ENCODE results near the gene MRPS27.
A peak's percentile ranks its signal among the peaks of the same experiment; 100 is the strongest.
"Not testable (repeated sequence)": the region's sequence is repeated elsewhere in the genome, so short reads cannot be mapped to it uniquely, and the experiment has no call there.

MRPS27 gene

GRCh38 chr5:72179816-72180440 lies 140.1 kb downstream of the MRPS27 start:
- ChIA-PET CTCF (interaction anchor here (1.3 kb wide), 1 partner anchor 15 kb away, joined by 3 read pairs; no protein-coding TSS in a partner anchor), POLR2A (no interaction called here)
- no peak for DNase-seq (ENCODE audit: extremely low spot score)
- no peak for TF ChIP-seq CTCF (IDR thresholded peaks at IDR 0.05; ENCODE audit: control extremely low read depth, extremely low read depth, low read depth, missing control alignments)

- ChIA-PET POLR2A (no interaction called here), CTCF (no interaction called here)
- TF ChIP-seq CTCF (IDR thresholded peaks at IDR 0.05; ENCODE audit: control extremely low read depth, extremely low read depth, low read depth, missing control alignments): no peak
- DNase-seq (ENCODE audit: extremely low spot score): no peak
Measured at GRCh38 chr5:72179028-72179815, 140.8 kb downstream of the MRPS27 start.

- ChIA-PET POLR2A (no interaction called here), CTCF (interaction anchor here (1.4 kb wide), 1 partner anchor 15 kb away, joined by 5 read pairs; no protein-coding TSS in a partner anchor)
- DNase-seq (ENCODE audit: extremely low spot score): peak; percentile 21
- no peak for TF ChIP-seq CTCF (IDR thresholded peaks at IDR 0.05; ENCODE audit: control extremely low read depth, extremely low read depth, low read depth, missing control alignments)
Measured at GRCh38 chr5:72177538-72177937, 142.5 kb downstream of the MRPS27 start.

GRCh38 chr5:72172786-72173185 lies 147.3 kb downstream of the MRPS27 start:
- ChIA-PET POLR2A (no interaction called here), CTCF (interaction anchor here (1.6 kb wide), 1 partner anchor 13 kb away, joined by 5 read pairs; no protein-coding TSS in a partner anchor)
- TF ChIP-seq CTCF (IDR thresholded peaks at IDR 0.05; ENCODE audit: control extremely low read depth, extremely low read depth, low read depth, missing control alignments): no peak

GRCh38 chr5:72171667-72172066 lies 148.4 kb downstream of the MRPS27 start:
- peak; percentile 30 for DNase-seq (ENCODE audit: extremely low spot score)
- ChIA-PET POLR2A (no interaction called here), CTCF (interaction anchor here (1.1 kb wide), 1 partner anchor 31 kb away, joined by 3 read pairs; no protein-coding TSS in a partner anchor)
- TF ChIP-seq CTCF (IDR thresholded peaks at IDR 0.05; ENCODE audit: control extremely low read depth, extremely low read depth, low read depth, missing control alignments): no peak

More at GRCh38 chr5:72172786-72173185, 147.3 kb downstream of the MRPS27 start:
- DNase-seq (ENCODE audit: extremely low spot score): no peak

- DNase-seq (ENCODE audit: extremely low spot score); POLR2A ChIA-PET: not testable (repeated sequence)
- CTCF ChIA-PET: interaction anchor here (1.1 kb wide), 1 partner anchor 32 kb away, joined by 3 read pairs; no protein-coding TSS in a partner anchor
Measured at GRCh38 chr5:72171181-72171580, 148.9 kb downstream of the MRPS27 start.

- TF ChIP-seq CTCF (IDR thresholded peaks at IDR 0.05; ENCODE audit: control extremely low read depth, extremely low read depth, low read depth, missing control alignments): no peak
- DNase-seq (ENCODE audit: extremely low spot score): no peak
- POLR2A ChIA-PET: no interaction called here
- CTCF ChIA-PET: interaction anchor here (0.8 kb wide), 2 partner anchors 10 to 139 kb away, joined by 3 read pairs; no protein-coding TSS in a partner anchor
Measured at GRCh38 chr5:72170101-72170500, 149.9 kb downstream of the MRPS27 start.

Data from GM10248 (cell line).